Activated B cell treated with CpG ODN at 0.5 μM for 24 hours (primary cell): ENCODE measurements around the gene ERN1. TPM values are rescaled to one million over a fixed set of nuclear protein-coding genes. Genes with fewer than 3 reads are reported as not detected.

ENCODE experiments used
- ATAC-seq: fragments of 200-7000 bp; cut with Tn5 transposase; one replicate; pipeline ENCODE4 v1.10.0; 2021; ENCODE audit warnings: low read depth, mild to moderate bottlenecking, moderate library complexity
- CTCF ChIA-PET: fragments of 350-600 bp; sonication (Branson Sonifier 250); formaldehyde crosslinking; loops from one replicate; lab custom pipeline; 2021; ENCODE audit warnings: antibody characterized with exemption; lab: Charles Lee
- POLR2A ChIA-PET: fragments of 350-600 bp; sonication (Branson Sonifier 250); formaldehyde crosslinking; loops from one replicate; lab custom pipeline; 2021; ENCODE audit warnings: antibody characterized with exemption; lab: Charles Lee
- DNase-seq: peaks from one replicate; pipeline ENCODE4 v3.0.0; 2022
- H3K27ac Mint-ChIP-seq: one replicate; pipeline ENCODE4 v1.8.0; 2020; ENCODE audit warnings: mixed read lengths
- H3K27me3 Mint-ChIP-seq: one replicate; pipeline ENCODE4 v1.8.0; 2021; ENCODE audit warnings: mixed read lengths
- H3K36me3 Mint-ChIP-seq: one replicate; pipeline ENCODE4 v1.8.0; 2021; ENCODE audit warnings: low read depth, mixed read lengths
- H3K4me1 Mint-ChIP-seq: one replicate; pipeline ENCODE4 v1.8.0; 2021; ENCODE audit warnings: mixed read lengths
- H3K4me3 Mint-ChIP-seq: one replicate; pipeline ENCODE4 v1.8.0; 2020; ENCODE audit warnings: mild to moderate bottlenecking, mixed read lengths
- H3K9me3 Mint-ChIP-seq: one replicate; pipeline ENCODE4 v1.8.0; 2020; ENCODE audit warnings: mixed read lengths
- CTCF ChIP-seq: fragments of 200-600 bp; IDR thresholded peaks from one replicate; pipeline ENCODE4 v1.8.0; 2022; ENCODE audit warnings: antibody characterized with exemption, mild to moderate bottlenecking
- intact Hi-C: fragments of 100-400 bp; cut with micrococcal nuclease; formaldehyde crosslinking; loops from one replicate; pipeline ENCODE4 v1.15.1; 2024
- total RNA-seq: library from RNA; stranded (reverse); gene quantifications from 2 replicates; pipeline ENCODE4 v1.2.3, GENCODE V29; 2022

The ERN1 gene
- total RNA-seq, 1 donor from 2014 or later = 12.9 TPM

DNA sequence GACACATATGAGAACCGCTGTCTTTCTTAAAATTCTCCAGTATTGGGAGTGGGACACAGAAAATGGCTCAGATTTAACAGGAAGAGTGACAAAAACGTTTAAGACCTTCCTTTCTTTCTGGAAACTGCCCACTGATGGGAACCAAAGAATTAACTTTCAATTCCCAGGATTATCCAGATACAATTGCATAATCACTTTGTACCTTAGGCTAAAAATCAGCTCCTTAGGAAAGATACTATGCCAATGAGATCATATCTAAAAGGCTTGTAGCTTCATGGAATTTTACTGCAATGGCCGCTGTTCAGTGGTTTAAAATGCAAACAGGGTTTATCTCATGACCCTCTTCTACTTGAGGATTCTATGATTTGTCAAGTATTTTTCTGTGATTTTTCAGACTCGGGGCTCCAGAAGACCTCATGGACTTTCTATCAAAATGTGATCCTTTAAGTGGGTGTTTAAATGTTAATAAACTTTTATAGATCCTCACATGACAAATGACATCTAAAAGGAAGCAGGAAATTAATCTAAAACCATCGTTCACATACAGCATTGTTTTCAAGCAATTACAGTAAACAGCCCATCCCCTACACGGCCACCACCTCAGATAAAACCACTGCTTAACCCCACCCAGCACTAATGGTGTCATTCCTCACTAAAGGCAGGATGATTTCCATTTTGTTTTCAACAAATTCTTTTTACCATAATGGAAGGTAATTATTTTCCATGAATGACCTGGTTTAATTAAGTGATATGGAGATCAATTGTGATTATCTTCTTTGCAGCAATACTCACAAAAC, 31.6 kb upstream of the ERN1 start:
- ChIA-PET POLR2A (no interaction called here), CTCF (no interaction called here)
- H3K36me3 Mint-ChIP-seq = no peaks in the 10 kb centered on the region
- no peak overlapping the region for H3K4me3 Mint-ChIP-seq
- no peaks in the 10 kb centered on the region for H3K4me1 Mint-ChIP-seq
- no peaks in the 10 kb centered on the region for H3K9me3 Mint-ChIP-seq
- DNase-seq (no peak), ATAC-seq (no peak)
- no peak overlapping the region for H3K27ac Mint-ChIP-seq
- no peaks in the 10 kb centered on the region for H3K27me3 Mint-ChIP-seq
- intact Hi-C loops = no loop called here
- no peak for TF ChIP-seq CTCF

DNA sequence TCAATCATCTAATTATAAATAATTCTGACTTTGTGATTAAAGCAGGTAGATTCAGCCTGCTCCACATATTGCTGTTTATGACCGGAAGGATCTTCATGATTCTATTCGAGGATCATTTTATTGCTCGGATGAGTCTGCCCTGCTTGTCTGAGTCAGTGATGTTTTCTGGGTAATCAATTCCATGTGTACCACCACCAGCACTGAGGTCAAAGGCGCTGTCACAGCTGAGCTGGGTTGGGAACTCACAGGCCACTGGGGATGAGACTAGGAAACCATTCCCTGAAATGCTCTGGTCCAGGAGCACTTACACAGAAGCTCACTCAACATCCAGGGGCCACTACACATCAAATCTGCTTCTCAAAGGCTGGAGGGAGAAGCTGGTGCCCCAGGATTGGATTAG, 30.4 kb upstream of the ERN1 start:
- Mint-ChIP-seq H3K36me3 (no peaks in the 10 kb centered on the region), H3K27ac (no peak overlapping the region), H3K9me3 (no peaks in the 10 kb centered on the region), H3K4me3 (no peak overlapping the region), H3K27me3 (no peaks in the 10 kb centered on the region), H3K4me1 (no peaks in the 10 kb centered on the region)
- no peak for TF ChIP-seq CTCF
- ATAC-seq (no peak), DNase-seq (no peak)
- CTCF ChIA-PET = interaction anchor here (1.2 kb wide), 1 partner anchor 131 kb away, joined by 3 read pairs; no protein-coding TSS in a partner anchor
- POLR2A ChIA-PET = interaction anchor here (1.0 kb wide), 1 partner anchor 14 kb away, joined by 3 read pairs; no protein-coding TSS in a partner anchor
- intact Hi-C loops = no loop called here

- ATAC-seq = no peak
- no peaks in the 10 kb centered on the region for H3K9me3 Mint-ChIP-seq
- no peak overlapping the region for H3K27ac Mint-ChIP-seq
- H3K27me3 Mint-ChIP-seq = no peaks in the 10 kb centered on the region
- POLR2A ChIA-PET = no interaction called here
- H3K36me3 Mint-ChIP-seq = no peaks in the 10 kb centered on the region
- H3K4me1 Mint-ChIP-seq = no peaks in the 10 kb centered on the region
- no peak overlapping the region for H3K4me3 Mint-ChIP-seq
- intact Hi-C loops = no loop called here
- CTCF ChIA-PET = no interaction called here
- no peak for TF ChIP-seq CTCF
- no peak for DNase-seq
Measured at GRCh38 chr17:64158831-64159590, 29.1 kb upstream of the ERN1 start.

DNA sequence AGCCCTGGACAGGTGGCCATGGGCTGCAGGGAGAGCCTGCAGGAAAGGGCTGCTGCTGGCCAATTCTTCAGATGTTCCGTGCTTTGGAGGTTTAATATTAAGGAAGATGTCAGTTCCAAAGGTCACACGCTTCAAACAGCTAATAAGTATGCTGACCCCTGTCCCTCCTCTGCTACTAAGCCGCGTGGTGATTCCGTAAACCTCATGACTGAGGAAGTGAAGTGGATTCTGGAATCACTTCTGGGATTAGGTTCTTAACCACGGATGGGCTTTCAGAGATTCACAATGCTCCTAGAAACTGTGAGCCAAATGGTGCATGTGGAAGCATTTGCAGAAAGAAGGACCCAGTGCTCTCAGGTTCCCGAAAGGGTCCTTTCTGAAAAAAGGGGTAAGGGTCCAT, 28.5 kb upstream of the ERN1 start:
- DNase-seq (no peak), ATAC-seq (no peak)
- ChIA-PET POLR2A (no interaction called here), CTCF (no interaction called here)
- Mint-ChIP-seq H3K27ac (no peak overlapping the region), H3K9me3 (no peaks in the 10 kb centered on the region), H3K4me3 (no peak overlapping the region), H3K4me1 (no peaks in the 10 kb centered on the region), H3K27me3 (no peaks in the 10 kb centered on the region), H3K36me3 (peaks cover 4% of the 10 kb centered on the region)
- intact Hi-C loops = no loop called here
- no peak for TF ChIP-seq CTCF

DNA sequence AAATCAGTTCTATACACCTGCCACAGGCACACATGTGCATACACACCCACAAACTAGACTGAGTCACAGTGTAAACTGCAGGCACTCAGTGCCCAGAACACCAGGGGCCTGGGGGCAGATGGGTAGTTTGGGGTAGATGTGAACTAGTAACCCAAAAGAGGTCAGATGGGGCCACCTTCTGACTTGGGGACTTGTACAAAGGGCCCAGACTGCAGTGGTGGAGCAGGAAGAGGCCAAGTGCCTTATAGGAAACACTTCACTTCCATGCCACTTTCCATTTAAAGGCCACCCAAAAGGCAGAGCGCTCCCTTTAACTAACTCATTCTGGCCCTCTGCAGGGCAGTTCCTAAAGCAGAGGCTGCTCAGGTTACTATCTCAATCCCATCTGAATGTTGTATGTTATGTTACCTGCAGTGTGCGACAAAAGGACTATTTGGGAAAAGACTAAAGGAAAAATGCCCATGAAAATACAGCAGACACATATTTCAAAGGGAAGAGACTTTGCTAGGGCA, 27.8 kb upstream of the ERN1 start:
- no peak for TF ChIP-seq CTCF

More for the DNA sequence above, 27.8 kb upstream of the ERN1 start:
- no peaks in the 10 kb centered on the region for H3K4me1 Mint-ChIP-seq
- DNase-seq (no peak), ATAC-seq (no peak)
- H3K36me3 Mint-ChIP-seq = peaks cover 11% of the 10 kb centered on the region
- POLR2A ChIA-PET = no interaction called here
- H3K4me3 Mint-ChIP-seq = no peak overlapping the region
- CTCF ChIA-PET = no interaction called here
- H3K27me3 Mint-ChIP-seq = no peaks in the 10 kb centered on the region
- H3K27ac Mint-ChIP-seq = no peak overlapping the region
- no peaks in the 10 kb centered on the region for H3K9me3 Mint-ChIP-seq
- intact Hi-C loops = no loop called here
